HG03460 (cell line): ENCODE data around the gene PSMD11.
A peak's percentile ranks its signal among the peaks of the same experiment; 100 is the strongest.

Source experiments
- ATAC-seq: cut with Tn5 transposase; IDR thresholded peaks from one replicate; pipeline ENCODE4 v1.9.1; 2021; ENCODE audit not compliant: unreplicated experiment

The PSMD11 gene

GRCh38 chr17:32489320-32490100, 45.2 kb downstream of the PSMD11 start:
- no peak for ATAC-seq

GRCh38 chr17:32490101-32490482, 45.8 kb downstream of the PSMD11 start:
- no peak for ATAC-seq

- no peak for ATAC-seq
These were observed 47.3 kb downstream of the PSMD11 start for GRCh38 chr17:32491371-32492263.

- no peak for ATAC-seq
These were observed 47.9 kb downstream of the PSMD11 start for GRCh38 chr17:32492264-32492589.

- ATAC-seq = no peak
These were observed 48.5 kb downstream of the PSMD11 start for GRCh38 chr17:32492648-32493289.

GRCh38 chr17:32493571-32493970, 49.3 kb downstream of the PSMD11 start:
- ATAC-seq = no peak

- ATAC-seq = no peak
These were observed 49.7 kb downstream of the PSMD11 start for GRCh38 chr17:32493976-32494513.

GRCh38 chr17:32494621-32495358, 50.5 kb downstream of the PSMD11 start:
- ATAC-seq = no peak

- ATAC-seq = no peak
These were observed 51.3 kb downstream of the PSMD11 start for GRCh38 chr17:32495359-32496231.

GRCh38 chr17:32496395-32497073, 52.2 kb downstream of the PSMD11 start:
- no peak for ATAC-seq

- ATAC-seq = no peak
These were observed 53.3 kb downstream of the PSMD11 start for GRCh38 chr17:32497431-32498205.

- no peak for ATAC-seq
These were observed 54.1 kb downstream of the PSMD11 start for GRCh38 chr17:32498391-32498790.

- no peak for ATAC-seq
These were observed 57.7 kb downstream of the PSMD11 start for GRCh38 chr17:32502013-32502412.

GRCh38 chr17:32502710-32503109, 58.4 kb downstream of the PSMD11 start:
- no peak for ATAC-seq

- peak; percentile 89 for ATAC-seq
These were observed 59.2 kb downstream of the PSMD11 start for GRCh38 chr17:32503251-32504165.

GRCh38 chr17:32504166-32504990, 60.1 kb downstream of the PSMD11 start:
- ATAC-seq = no peak

- no peak for ATAC-seq
These were observed 64.6 kb downstream of the PSMD11 start for GRCh38 chr17:32508926-32509325.
